Upper lobe of left lung (tissue), 6 donors: ENCODE results near the gene CDRT4. TPM values are rescaled to one million over a fixed set of nuclear protein-coding genes. Genes with fewer than 3 reads are reported as not detected.

Experiments used
- ATAC-seq, 2 donors: fragments of 200-7000 bp; cut with Tn5 transposase; one replicate each; pipeline ENCODE4 v1.9.1; 2022; ENCODE audit warnings: mild to moderate bottlenecking in 2 of 2, moderate library complexity in 2 of 2; ENCODE audit not compliant: low FRiP score in 2 of 2
- DNase-seq, 2 donors: peaks; one replicate each; pipeline ENCODE4 v3.0.0-alpha.2; 2019 to 2020
- H3K27ac ChIP-seq, 4 donors: fragments of 200-600 bp; sonication (generic); one replicate each; pipeline ENCODE4 v1.5.1; 2016 to 2019
- H3K27me3 ChIP-seq, 4 donors: fragments of 200-600 bp; sonication (generic); one replicate each; pipeline ENCODE4 v1.5.1; 2017 to 2019
- H3K36me3 ChIP-seq, 4 donors: fragments of 200-600 bp; sonication (generic); one replicate each; pipeline ENCODE4 v1.5.1; 2016 to 2019
- H3K4me1 ChIP-seq, 4 donors: fragments of 200-600 bp; sonication (generic); one replicate each; pipeline ENCODE4 v1.5.1; 2018 to 2019
- H3K4me3 ChIP-seq, 4 donors: fragments of 200-600 bp; sonication (generic); one replicate each; pipeline ENCODE4 v1.5.1; 2017 to 2019; ENCODE audit warnings: mild to moderate bottlenecking in 2 of 4, moderate library complexity in 1 of 4
- H3K9me3 ChIP-seq, 4 donors: fragments of 200-600 bp; sonication (generic); one replicate each; pipeline ENCODE4 v1.5.1; 2018 to 2019
- EP300 ChIP-seq, 4 donors: sonication (generic); formaldehyde crosslinking; IDR thresholded peaks; one replicate each; pipeline ENCODE4 v1.5.1; 2017; ENCODE audit warnings: antibody characterized with exemption in 4 of 4, control low read depth in 2 of 4
- POLR2A ChIP-seq, 4 donors: fragments of 450-650 bp; IDR thresholded peaks; one replicate each; pipeline ENCODE4 v1.5.1; 2016 to 2017; ENCODE audit warnings: antibody characterized with exemption in 4 of 4, mild to moderate bottlenecking in 2 of 4
- POLR2AphosphoS5 ChIP-seq, 2 donors: sonication (generic); formaldehyde crosslinking; IDR thresholded peaks; one replicate each; pipeline ENCODE4 v1.5.1; 2017; ENCODE audit warnings: antibody characterized with exemption in 2 of 2
- WGBS, 2 donors: methylation state at CpG; one replicate each; pipeline ENCODE4 v1.1.5; 2017 to 2018; 5-methylcytosine and 5-hydroxymethylcytosine counted together
- total RNA-seq, 6 donors: library from RNA; depleted of rRNA in 4 of 6; stranded (reverse); fragments of >200 nt in 4 of 6; gene quantifications; one replicate each; pipeline versions ENCODE4 v1.1.0 to v1.2.1, GENCODE V29; 2016 to 2021
- TF ChIP-seq, protein P1 (sequence below), 6 experiments: fragments of 450-650 bp in 4 of 6; fragments of 200-600 bp in 2 of 6; sonication (generic) in 2 of 6; IDR thresholded peaks; one replicate each; pipeline ENCODE4 v1.5.1; 2016 to 2019; ENCODE audit warnings: antibody characterized with exemption in 6 of 6
- donor health status: DM: no; HTN: no; CAD: no; lungs with moderate emphysema.
- donor health status: DM: no; HTN: yes; CAD: no; lungs with severe emphysema.

CDRT4 gene
- total RNA-seq, 6 donors from 2014 or later, result 4.7 to 38.8 (median 5.8) TPM; not detected in 1

DNA sequence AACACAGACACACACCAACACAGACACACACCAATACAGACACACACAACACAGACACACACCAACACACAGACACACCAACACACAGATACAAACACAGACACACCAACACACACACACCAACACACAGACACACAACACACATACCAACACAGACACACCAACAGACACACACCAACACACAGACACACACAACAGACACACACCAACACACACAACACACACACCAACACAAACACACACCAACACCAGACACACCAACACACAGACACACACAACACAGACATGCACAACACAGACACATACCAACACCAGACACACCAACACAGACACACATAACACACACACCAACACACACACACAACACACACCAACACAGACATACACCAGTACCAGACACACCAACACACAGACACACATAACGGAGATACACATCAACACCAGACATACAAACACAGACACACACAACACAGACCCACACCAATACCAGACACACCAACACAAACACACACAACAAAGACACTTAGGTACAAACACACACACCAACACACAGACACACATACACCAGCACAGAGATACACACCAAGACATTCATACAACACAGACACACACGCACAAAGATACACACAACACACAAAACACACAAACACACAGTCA is 2.2 kb downstream of the CDRT4 start:
- Histone ChIP-seq H3K27ac (peak overlapping the region in 1 of 4 donors; percentile 73), H3K4me3 (no peak overlapping the region), H3K9me3 (no peaks in the 10 kb centered on the region), H3K36me3 (no peaks in the 10 kb centered on the region), H3K27me3 (no peaks in the 10 kb centered on the region), H3K4me1 (peaks cover 9 to 19% (median 12%) of the 10 kb centered on the region in 4 donors)
- WGBS, 2 donors, result 89 to 95% methylated on average over 2 of the region's 2 CpGs
- TF ChIP-seq POLR2AphosphoS5 (IDR thresholded peaks at IDR 0.05) (no peak), EP300 (IDR thresholded peaks at IDR 0.05) (no peak), POLR2A (IDR thresholded peaks at IDR 0.05) (no peak)
- TF ChIP-seq, protein P1, sequence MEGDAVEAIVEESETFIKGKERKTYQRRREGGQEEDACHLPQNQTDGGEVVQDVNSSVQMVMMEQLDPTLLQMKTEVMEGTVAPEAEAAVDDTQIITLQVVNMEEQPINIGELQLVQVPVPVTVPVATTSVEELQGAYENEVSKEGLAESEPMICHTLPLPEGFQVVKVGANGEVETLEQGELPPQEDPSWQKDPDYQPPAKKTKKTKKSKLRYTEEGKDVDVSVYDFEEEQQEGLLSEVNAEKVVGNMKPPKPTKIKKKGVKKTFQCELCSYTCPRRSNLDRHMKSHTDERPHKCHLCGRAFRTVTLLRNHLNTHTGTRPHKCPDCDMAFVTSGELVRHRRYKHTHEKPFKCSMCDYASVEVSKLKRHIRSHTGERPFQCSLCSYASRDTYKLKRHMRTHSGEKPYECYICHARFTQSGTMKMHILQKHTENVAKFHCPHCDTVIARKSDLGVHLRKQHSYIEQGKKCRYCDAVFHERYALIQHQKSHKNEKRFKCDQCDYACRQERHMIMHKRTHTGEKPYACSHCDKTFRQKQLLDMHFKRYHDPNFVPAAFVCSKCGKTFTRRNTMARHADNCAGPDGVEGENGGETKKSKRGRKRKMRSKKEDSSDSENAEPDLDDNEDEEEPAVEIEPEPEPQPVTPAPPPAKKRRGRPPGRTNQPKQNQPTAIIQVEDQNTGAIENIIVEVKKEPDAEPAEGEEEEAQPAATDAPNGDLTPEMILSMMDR (IDR thresholded peaks at IDR 0.05), result no peak
- DNase-seq (no peak), ATAC-seq (no peak)

DNA sequence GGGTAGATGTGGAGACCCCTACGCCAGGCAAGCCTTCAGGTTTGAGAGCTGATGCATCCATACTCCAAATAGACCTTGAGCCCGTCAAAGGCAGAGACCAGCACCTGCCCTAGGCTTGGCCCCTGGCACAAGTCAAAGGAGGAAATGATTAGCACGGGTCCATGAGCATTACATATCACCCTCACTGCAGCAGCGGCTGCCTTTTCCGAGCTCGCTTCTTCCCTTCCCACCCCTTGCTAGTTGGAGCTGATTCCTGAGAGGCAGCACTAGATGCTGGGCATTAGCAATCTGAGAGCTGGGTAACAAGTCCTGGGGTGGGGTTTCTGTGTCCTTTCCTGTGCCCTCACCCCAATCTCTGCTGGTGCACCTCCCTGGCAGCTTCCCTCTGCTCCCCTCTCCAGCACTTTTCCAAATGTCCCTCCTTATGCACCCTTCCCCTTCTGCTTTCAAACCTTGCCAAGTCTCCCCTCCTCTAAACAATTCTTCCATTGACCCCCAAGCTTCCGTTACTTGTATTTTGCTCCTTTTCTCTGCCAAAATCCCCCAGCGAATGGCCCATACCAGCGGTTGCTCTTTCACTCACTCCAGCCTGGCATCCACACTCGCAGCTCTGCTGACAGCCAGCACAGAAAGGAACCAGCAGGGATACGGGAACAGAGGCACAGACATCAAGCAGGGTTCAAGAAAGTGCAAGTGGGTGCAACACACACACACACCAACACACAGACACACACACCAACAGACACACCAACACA is 3.0 kb downstream of the CDRT4 start:
- Histone ChIP-seq H3K27ac (peak overlapping the region in 3 of 4 donors; percentile 64 to 73 (median 73)), H3K27me3 (no peaks in the 10 kb centered on the region), H3K4me1 (peaks cover 9 to 19% (median 12%) of the 10 kb centered on the region in 4 donors), H3K4me3 (no peak overlapping the region), H3K36me3 (no peaks in the 10 kb centered on the region), H3K9me3 (no peaks in the 10 kb centered on the region)
- DNase-seq (no peak), ATAC-seq (no peak)
- WGBS, 2 donors, result 71 to 73% methylated on average over 11 of the region's 11 CpGs
- TF ChIP-seq POLR2AphosphoS5 (IDR thresholded peaks at IDR 0.05), result no peak
- TF ChIP-seq, protein P1 (IDR thresholded peaks at IDR 0.05), result no peak

DNA sequence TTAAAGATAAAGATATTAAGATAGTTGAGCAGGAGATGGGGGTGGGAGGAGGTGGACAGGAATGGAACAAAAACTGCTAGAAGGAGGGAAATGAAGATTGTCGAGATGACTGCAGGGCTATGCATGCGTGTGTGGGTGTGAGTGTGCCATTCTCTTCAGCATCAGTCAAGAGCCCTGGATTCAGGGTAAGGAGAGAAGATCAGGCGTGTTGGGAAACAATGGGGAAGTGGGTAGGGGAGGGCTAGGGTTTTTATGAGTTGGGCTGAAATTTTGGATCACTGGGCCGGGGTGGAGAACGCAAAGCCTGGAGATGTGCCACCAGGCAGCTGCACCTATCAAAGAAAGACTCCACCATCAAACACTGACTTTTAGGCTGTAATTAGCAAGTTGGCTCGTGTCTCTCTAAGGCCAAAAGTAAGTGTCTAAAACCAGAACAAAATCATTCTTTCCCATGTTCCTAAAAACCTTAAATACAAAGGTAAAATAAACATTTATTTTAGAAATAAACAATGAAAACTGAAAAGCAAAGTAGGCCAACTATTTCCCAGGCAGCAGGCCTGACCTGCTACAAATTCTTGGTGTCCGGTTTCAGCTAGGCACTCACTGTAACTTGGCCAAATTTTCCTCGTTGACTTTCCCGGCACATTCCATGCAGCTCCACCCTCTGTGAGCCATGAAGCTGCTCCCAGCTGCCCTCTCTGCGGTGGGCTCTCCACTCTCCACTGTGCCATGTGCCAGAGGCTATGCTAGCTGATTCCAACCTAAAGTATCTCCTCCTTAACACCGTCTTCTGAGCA is 4.2 kb downstream of the CDRT4 start:
- ATAC-seq (peak; percentile 67 to 81), DNase-seq (peak in 1 of 2 donors; percentile 57)
- Histone ChIP-seq H3K4me1 (peaks cover 9 to 24% (median 12%) of the 10 kb centered on the region in 4 donors), H3K27me3 (no peaks in the 10 kb centered on the region), H3K9me3 (no peaks in the 10 kb centered on the region), H3K4me3 (no peak overlapping the region), H3K36me3 (no peaks in the 10 kb centered on the region), H3K27ac (peak overlapping the region; percentile 44 to 73 (median 68))
- TF ChIP-seq, protein P1 (IDR thresholded peaks at IDR 0.05), result no peak
- TF ChIP-seq POLR2AphosphoS5 (IDR thresholded peaks at IDR 0.05) (peak in 1 of 2 donors; percentile 8), EP300 (IDR thresholded peaks at IDR 0.05) (no peak)
- 42 to 48% methylated on average over 11 of the region's 11 CpGs for WGBS, 2 donors

DNA sequence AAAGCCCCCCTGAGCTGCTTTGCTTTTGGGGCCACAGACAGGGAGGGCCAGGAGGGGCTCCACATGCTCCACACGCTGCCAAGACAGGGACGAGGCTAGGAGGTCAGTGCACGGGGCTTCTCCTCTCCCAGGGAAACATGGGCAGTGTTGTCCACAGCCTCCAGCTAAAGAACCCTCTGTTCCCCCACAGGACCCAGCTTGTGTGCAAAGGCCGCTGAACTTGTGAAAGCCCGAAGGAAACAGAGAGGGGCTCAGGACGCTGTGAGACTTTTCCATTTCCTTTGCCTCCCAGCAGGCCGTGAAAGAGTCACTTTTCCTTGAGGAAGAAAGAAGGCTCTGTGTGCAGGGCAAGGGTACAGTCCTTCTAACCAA is 9.7 kb downstream of the CDRT4 start:
- H3K9me3 ChIP-seq, result peaks cover 0 to 6% (median 0%) of the 10 kb centered on the region in 4 donors

More for the DNA sequence above, 9.7 kb downstream of the CDRT4 start:
- Histone ChIP-seq H3K4me1 (peaks cover 6 to 8% (median 8%) of the 10 kb centered on the region in 4 donors), H3K27me3 (no peaks in the 10 kb centered on the region), H3K36me3 (no peaks in the 10 kb centered on the region), H3K27ac (peak overlapping the region; percentile 37 to 71 (median 68)), H3K4me3 (no peak overlapping the region)
- DNase-seq (no peak), ATAC-seq (peak in 1 of 2 donors; percentile 48)
- 57 to 69% methylated on average over 7 of the region's 7 CpGs for WGBS, 2 donors
- TF ChIP-seq POLR2AphosphoS5 (IDR thresholded peaks at IDR 0.05) (no peak), EP300 (IDR thresholded peaks at IDR 0.05) (no peak)
